Astrocyte of the hippocampus (primary cell): ENCODE data around the gene GSPT1.
"Not testable (repeated sequence)": the region's sequence is repeated elsewhere in the genome, so short reads cannot be mapped to it uniquely, and the experiment has no call there.

Source experiments
- DNase-seq: peaks from one replicate; pipeline ENCODE4 v3.0.0; 2011; ENCODE audit warnings: low read depth, low spot score

GSPT1 gene

DNA sequence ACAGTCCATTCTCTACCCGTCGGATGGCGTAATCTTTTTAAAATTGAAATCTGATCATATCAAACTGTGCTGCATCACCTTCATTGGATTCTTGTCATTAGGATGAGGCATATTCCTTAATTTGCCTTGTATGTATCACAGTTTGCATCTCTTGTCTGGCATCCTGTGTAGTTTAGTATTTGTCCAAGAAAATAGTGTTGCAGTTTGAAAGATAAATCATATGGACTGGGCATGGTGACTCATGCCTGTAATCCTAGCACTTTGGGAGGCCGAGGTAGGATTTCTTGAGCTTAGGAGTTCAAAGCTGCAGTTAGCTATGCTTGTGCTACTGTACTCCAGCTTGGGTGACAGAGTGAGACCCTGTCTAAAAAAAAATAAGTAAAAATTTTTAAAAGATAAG, 58.6 kb downstream of the GSPT1 start:
- DNase-seq = no peak

DNA sequence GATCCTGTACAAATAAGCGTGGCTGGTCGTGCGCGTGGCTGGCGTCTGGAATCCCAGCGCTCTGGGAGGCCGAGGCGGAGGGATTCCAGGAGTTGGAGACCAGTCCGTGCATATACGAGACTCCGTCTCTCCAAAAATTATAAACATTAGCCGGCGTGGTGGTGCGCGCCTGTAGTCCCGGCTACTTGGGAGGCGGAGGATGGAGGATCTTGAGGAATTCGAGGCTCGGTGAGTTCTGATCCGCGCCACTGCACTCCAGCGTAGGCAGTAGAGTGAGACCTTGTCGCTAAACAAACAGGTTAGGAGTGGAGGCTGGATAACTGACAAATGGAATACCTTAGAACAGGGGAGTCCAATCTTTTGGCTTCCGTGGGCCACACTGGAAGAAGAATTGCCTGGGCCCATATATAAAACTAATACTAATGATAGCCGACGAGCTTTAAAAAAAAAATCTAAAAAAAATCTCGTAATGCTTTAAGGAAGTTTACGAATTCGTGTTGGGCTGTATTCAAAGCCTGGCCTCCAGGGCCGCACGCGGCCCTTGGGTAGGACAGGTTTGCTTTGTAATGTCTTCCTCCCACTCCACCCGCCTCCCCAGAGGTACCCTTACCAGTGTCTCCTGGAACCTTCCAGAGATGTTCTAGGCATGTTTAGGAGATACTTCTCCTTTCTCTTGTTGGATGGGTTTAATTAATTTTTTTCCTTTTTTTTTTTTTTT, 63.5 kb downstream of the GSPT1 start:
- DNase-seq = peak; percentile 51

DNA sequence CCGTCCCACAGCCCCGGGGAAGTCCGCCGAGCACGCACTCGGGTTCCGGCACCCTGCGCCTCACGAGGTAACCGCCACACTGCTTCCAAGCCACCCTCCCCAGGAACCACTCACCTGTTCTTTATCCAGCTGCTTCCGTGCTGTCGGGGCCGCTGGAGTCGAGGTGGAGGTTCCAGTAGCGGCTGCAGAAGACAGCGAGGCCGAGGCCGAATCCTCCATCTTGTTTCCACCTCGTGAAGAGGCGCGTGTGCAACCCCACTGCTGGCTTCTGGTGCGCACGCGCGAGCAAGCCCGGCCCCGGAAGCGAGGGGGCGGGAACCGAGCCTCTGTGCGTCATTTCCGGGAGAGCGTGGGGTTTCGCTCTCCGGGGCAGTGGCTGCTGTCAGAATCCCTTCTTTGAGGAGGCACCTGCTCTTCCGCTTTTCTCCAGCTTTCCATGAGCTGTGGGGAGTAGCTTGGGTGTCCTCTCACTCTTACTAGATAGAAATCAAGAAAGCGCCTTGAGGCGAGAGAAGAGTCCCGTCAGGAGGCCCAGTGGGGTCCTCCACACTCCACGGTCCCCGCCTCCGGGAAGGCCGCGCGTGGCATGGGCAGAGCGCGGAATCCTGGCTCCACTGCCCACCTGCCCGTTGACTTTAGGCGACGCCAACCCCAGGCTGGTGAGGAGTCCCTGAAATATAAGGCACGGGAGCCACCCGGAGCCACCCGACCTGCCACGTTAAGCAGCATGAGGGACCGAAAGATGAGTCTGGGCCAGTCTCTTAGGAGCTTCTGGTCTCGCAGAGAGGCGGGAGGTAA, 64.3 kb downstream of the GSPT1 start, which contains the start of gene RSL1D1:
Gene RSL1D1, minus strand, starts transcription at position 249 of the 798 bp plus-strand sequence. Its CDS starts 30 bp downstream, at position 219.
- DNase-seq = peak; percentile 98

DNA sequence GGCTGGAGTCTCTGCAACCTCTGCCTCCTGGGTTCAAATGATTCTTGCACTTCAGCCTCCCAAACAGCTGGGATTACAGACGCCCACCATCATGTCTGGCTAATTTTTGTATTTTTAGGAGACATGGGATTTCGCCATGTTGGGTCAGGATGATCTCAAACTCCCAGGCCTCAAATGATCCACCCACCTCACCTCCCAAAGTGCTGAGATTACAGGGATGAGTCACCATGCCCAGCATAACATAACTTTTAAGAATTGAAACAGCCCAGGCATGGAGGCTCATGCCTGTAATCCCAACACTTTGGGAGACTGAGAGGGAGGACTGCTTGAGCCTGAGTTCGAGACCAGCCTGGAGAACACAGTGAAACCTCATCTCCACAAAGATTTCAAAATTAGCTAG, 66.9 kb downstream of the GSPT1 start:
- no peak for DNase-seq

DNA sequence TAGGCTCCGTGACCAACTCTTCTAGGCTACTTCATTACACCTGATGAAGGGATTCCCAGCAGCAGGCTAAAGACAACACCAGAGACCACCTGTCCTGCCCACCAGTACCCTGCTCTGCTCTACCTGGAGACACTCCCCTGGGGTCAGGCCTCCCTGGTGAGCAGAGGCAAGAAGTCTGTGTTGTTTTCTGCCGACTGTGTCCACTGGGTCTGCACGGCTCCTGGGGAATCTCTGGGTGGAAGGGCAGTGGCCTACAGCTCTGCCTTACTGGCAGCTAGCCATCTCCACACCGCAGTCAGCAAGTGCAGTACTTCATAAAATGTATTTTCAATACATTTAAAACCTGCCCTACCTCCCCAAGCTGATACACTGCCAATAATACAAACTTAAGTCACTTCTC, 71.3 kb downstream of the GSPT1 start:
- DNase-seq = no peak

DNA sequence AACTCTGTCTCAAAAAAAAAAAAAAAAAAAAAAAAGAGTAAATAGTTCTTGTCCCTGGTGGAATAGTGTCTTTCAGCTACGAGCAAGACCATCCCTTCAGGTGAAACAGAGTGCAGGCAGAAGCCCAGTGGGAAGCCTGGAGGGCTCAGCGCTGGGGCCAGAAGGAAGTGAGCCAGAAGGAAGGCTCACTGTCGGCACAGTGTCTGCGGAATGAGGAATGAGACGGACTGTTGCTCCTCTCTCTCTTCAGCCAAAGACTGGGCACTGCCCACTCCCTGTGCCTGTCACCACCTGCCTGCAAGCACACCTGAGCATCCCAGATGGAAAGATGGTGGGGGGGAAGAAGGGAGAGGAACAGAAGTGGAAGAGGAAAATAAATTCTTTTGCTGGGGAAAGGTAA, 71.9 kb downstream of the GSPT1 start:
- no peak for DNase-seq

DNA sequence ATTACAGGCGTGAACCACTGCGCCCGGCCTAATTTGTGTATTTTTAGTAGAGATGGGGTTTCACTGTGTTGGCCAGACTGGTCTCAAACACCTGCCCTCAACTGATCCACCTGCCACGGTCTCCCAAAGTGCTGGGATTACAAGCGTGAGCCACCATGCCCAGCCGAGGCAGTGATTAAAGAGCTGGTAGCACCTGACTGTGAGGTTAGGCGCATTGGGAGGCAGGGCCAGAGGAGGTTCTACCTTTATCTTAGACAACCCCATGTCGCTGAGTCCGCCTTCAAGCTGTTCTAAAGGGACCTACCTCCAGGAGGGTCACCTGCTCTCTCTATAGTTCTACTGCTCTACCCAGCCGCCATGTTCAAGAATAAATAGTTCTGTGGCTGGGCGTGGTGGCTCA, 72.5 kb downstream of the GSPT1 start:
- no peak for DNase-seq

DNA sequence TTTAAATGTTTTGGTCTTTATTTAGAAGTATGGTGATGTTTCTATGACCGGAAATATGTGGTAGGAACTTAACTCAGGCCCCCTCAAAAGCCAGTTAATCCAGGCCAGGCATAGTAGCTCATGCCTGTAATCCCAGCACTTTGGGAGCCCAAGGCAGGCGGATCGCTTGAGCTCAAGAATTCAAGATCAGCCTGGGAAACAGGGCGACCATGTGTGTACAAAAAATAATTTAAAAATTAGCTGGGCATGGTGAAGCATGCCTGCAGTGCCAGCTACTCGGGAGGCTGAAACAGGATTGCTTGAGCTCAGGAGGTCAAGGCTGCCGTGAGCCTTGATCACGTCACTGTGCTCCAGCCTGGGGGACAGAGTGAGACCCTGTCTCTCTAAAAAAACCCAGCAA, 74.7 kb downstream of the GSPT1 start:
- DNase-seq = no peak

DNA sequence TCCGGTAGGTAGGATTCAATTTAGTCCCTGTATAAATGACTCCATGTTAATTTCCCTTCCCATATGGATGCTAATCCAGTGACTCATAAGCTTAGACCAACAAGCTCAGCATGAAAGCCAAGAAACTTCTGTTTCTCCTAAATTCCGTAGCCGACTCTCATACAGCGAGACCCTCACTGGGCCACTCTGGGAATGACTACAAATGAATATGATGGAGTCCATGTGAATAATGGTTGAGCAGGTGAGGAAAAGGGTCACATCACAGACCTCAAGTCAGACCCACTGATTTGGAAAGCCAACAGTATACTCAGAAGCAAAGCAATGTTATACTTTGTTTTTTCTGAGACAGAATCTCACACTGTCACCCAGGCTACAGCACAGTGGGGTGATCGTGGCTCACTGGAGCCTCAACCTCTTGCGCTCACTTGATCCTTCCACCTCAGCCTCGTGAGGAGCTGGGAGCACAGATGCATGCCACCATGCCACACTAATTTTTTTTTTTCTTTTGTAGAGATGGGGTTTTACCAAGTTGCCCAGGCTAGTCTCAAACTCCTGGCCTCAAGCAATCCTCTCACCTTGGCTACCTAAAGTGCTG, 79.0 kb downstream of the GSPT1 start:
- peak; percentile 92 for DNase-seq

DNA sequence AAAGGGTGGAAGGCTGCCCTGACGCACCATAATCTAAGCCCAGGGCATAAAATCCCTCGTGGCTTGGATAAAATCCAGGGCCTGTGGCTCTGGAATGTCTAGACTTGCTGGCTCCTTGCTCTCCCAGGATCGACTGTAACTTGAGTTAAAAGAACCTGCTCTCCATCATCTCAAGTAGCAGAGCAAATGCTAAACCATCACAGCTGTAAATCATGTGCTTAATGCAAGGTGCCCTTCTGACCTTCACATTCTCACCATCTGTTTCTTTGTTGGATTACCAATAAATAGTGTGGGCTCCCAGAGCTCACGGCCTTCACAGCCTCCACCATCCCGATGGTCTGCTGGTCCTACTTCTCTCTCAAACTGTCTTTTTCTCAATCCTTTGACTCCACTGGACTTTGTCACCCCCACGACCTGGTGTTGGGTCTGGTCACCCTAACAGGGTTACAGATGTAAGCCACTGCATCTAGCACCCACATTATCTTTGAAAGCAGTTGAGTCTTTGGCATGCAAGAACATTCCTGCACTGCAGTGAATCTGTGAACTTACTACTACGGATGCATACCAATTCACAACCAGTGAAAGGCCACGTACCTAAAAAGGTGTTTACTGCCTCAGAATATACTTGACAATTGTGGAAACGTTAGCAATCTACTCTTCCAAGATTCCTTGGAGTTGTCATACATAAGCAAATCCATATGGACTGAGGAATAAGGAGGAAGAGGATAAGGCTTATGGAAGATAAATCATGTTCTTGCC, 79.7 kb downstream of the GSPT1 start:
- DNase-seq = peak; percentile 72

DNA sequence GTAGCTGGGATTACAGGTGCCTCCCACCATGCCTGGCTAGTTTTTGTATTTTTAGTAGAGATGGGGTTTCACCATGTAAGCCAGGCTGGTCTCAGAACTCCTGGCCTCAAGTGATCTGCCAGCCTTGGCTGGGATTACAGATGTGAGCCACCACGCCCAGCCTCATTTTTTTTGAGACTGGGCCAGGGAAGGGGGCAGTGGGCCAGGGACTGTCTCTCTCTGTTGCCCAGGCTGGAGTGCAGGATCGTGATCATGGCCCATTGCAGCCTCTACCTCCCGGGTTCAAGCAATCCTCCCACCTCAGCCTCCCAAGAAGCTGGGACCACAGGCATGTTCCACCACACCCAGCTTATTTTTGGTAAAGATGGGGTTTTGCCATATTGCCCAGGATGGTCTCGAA, 80.4 kb downstream of the GSPT1 start:
- no peak for DNase-seq

DNA sequence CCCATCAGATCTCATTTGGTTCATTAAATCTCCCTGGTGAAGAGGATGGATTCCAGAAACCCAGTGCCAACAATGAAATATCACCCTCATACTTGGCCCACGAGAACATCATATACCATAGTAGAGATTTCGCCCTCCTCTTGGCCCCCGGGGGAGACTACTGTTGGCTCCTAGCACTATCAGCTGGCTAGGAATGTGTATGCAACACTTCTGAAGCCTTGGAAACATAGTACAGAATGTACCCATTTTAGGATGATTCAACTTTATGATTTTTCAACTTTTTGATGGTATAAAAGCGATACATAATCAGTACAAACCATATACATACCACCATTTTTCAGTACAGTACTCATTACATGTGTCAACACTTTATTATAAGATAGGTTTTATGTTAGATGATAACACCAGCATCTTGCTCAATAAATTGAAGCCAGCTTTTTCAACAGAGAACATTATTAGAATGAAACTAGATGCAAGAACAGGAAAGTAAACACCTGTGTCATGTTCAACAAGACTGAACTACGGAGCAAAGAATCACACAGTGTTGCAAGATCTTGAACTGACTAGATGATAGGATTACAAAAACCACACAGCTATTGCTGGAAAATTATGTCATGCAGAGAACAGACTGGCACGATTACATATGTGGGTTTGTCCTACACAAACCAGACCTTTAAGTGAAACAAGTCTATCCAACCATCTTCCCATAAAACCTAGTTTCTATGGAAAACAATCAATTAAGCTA, 81.6 kb downstream of the GSPT1 start:
- peak; percentile 30 for DNase-seq

DNA sequence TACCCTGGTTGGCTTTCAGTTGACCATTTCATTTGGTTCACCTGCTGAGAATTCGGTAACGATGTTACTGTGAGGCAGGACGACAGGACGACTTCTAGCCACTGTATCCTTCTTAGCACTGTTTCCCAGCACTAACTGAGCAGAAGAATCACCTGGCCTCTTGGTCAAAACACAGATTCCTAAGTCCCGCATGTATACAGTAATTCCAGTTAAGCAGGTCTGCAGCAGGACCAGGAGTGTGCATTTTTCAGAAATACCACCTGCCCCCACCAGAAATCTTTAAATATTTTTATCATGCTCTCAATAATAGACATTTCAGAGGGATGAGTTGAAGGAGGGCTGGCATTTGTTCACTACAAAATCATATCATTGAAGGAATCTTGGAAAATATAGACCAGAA, 87.1 kb downstream of the GSPT1 start:
- DNase-seq = no peak

DNA sequence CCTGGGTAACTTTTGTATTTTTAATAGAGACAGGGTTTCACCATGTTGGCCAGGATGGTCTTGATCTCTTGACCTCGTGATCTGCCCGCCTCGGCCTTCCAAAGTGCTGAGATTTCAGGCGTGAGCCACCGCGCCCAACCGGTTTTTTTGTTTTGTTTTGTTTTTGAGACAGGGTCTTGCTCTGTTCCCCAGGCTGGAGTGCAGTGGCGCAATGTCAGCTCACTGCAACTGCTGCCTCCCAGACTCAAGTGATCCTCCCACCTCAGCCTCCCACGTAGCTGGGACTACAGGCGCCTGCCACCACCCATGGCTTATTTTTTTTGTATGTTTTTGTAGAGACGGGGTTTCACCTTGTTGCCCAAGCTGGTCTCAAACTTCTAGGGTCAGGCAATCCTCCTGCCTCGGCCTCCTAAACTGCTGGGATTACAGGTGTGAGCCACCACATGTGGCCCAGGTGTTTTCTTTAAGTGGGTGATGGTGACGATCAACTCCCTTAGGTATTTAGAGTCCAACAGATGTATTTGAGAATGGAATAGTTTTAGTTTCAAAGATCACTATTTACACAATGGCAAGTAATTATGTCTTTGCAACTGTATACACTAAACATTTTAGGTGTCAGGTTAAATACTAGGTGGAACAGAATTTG, 90.1 kb downstream of the GSPT1 start:
- not testable (repeated sequence) for DNase-seq

DNA sequence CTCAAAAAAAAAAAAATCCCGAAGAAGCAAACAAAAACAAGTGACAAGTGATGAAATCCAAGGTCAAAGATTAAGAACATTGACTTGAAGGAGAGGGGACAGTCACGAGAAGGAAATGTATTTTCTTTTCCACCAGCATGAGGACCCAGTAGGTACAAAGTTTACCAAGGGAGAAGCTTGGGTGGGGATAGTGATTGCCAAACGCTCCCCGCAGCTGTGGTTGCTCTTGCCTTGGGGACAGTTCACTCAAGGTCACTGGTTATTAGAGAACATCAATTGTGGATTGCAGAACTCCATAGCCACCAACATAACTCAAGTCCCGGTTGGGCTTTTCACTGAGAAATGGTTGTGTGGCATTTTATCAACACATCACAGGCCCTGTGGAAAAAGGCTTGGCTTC, 91.4 kb downstream of the GSPT1 start:
- DNase-seq = no peak

DNA sequence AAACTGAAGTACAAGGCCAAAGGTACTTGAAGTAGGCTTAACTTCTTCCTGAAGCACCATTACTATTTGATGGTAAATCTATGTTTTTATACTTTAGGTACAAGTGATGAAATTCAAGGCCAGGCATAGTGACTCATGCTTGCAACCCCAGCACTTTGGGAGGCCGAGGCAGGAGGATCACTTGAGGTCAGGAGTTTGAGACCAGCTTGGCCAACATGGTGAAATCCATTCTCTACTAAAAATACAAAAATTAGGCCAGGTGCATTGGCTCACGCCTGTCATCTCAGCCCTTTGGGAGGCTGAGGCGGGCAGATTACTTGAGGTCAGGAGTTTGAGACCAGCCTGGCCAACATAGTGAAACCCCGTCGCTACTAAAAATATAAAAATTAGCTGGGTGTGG, 92.1 kb downstream of the GSPT1 start:
- DNase-seq = not testable (repeated sequence)

DNA sequence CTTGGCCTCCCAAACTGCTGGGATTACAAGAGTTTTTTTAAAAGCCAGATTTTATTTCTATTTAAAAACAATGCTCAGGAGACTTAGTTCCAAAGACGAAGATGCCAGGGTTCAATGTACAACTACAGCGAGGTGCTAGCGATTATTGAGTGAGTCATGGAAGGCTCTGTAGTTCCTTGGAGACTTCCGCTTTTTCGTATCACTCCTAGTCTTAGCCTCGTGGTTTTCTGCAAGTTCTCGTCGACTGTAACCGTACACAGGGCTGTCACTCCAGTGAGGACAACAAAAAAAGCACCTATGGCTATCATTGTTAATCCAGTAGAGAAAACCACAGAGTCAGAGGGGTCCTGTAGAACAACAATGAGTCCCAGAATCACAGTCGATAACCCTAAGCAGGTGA, 96.0 kb downstream of the GSPT1 start:
- DNase-seq = no peak

DNA sequence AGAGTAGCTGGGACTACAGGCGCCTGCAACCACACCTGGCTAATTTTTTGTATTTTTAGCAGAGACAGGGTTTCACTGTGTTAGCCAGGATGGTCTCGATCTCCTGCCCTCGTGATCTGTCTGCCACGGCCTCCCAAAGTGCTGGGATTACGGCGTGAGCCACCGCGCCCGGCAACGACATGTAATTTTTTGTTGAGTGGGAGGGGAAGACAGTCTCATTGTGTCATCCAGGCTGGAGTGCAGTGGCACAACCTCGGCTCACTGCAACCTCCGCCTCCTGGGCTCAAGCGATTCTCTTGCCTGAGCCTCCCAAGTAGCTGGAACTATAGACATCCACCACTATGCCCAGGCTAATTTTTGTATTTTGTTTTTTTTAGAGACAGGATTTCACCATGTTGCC, 96.8 kb downstream of the GSPT1 start:
- not testable (repeated sequence) for DNase-seq
